GM21619 (cell line): ENCODE data around the gene PTPRD.

Experiments
- ATAC-seq: cut with Tn5 transposase; IDR thresholded peaks from one replicate; pipeline ENCODE4 v1.9.1; 2021; ENCODE audit not compliant: unreplicated experiment

Gene PTPRD

GRCh38 chr9:8670751-8671150 lies 1942.1 kb downstream of the PTPRD start:
- no peak for ATAC-seq

DNA sequence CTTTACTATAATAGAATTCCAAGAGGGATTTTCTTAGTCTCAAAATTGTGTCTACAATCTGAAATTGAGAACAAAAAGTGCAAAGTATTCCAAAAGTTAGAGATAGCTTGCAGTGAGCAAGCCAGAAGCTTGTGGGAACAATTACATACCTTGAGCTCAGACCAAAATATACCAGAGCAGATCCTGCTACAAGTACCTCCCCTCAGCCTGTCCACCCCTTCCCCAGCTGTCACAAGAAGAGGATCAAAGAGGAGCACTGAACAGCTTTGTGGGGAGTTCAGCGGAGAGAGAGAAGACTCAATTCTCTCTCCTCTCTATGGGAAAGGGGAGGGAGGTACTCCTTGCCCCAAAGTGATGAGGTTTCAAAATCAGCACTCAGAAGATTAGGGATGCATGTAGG lies 1944.1 kb downstream of the PTPRD start:
- ATAC-seq = no peak

DNA sequence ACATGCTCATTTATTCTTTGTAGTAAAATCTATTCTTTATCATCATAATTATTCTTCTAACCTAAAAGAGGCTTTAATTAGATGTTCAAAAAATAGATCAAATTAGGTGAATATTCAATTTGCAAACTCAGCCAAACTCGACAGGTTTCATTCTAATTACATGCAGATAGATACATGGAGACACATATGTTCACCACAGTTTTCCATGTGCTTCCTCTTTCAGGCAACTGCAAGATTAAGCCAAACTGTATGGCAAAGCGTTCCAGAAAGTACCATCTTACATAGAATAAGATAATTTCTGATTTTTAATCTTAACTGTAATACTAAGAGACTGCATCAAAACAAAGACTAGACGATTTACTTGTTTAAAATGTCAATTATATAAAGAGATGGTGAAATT lies 1944.6 kb downstream of the PTPRD start:
- no peak for ATAC-seq

DNA sequence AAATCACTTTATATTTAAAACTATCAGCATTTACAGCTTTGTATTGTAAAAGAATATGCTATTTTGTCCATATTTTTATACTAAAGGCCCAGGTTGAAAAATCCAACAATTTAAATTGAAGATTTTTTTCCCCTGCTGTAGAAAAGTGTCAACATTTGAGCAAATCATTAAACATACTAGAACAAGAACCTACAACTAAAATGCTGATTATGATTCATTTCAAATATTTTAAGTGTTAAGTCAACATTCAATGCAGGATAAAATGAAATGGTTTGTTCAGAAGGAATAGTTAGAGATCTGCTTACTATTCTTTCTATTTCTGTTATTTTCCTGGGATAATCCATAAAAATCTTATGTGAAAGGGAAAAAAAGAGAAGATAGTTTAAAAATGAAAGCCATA lies 1946.7 kb downstream of the PTPRD start:
- ATAC-seq = no peak

- ATAC-seq = no peak
Measured at GRCh38 chr9:8660383-8660782, 1952.4 kb downstream of the PTPRD start.

- no peak for ATAC-seq
Measured at GRCh38 chr9:8659108-8659507, 1953.7 kb downstream of the PTPRD start.

GRCh38 chr9:8655071-8655470 lies 1957.7 kb downstream of the PTPRD start:
- no peak for ATAC-seq

- no peak for ATAC-seq
Measured at GRCh38 chr9:8653855-8654254, 1958.9 kb downstream of the PTPRD start.

DNA sequence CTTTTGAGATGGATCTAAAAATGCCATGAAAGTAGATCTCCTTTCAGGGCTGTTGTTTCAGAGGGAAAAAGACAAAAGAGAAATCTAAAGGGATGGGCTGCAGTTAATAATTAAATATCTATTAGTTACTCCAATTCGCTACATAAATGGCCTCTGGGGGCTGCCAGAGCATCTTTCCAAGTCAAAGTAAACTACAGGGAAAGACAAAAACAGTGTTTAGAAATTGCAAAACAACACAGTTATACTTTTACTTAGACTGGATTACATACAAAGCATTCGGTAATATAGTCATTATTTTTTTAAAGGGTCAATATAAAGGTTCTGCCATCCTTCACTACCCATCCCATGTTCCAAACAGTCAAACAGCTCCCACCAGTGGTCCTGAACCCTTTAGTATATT lies 1959.7 kb downstream of the PTPRD start:
- no peak for ATAC-seq

DNA sequence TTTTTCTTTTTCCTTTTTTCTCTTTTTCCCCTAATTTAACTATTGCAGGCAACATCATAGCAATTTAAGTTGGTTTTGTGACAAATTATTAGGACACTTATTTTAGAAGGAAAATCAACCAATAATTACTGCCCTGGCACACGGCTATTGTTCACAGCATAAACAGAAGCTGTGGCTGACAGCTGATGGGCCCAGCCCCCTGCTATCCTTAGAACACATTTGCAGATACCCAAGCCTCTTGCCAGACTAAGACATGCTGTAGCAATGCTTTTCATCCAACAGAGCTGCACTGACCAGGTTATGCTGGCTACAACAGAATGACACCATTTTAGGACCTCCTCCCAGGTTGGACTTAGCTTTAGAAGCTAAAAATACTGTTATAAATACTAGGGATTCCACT lies 1960.5 kb downstream of the PTPRD start:
- ATAC-seq = no peak

GRCh38 chr9:8651846-8652215 lies 1961.0 kb downstream of the PTPRD start:
- ATAC-seq = no peak

- ATAC-seq = no peak
Measured at GRCh38 chr9:8651070-8651845, 1961.5 kb downstream of the PTPRD start.

DNA sequence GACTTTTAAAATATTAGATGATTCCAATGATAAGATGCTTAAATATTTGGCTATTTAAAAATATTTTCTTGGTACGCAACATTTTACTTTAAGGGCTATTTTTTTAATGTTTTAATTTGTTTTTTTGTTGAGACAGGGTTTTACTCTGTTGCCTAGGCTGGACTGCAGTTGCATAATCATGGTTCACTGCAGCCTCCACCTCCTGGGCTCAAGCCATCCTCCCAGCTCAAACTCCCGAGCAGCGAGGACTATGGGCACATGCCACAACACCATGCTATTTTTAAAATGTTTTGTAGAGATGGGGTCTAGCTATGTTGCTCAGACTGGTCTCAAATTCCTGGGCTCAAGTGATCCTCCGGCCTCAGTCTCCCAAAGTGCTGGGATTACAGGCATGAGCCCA lies 1963.0 kb downstream of the PTPRD start:
- no peak for ATAC-seq

DNA sequence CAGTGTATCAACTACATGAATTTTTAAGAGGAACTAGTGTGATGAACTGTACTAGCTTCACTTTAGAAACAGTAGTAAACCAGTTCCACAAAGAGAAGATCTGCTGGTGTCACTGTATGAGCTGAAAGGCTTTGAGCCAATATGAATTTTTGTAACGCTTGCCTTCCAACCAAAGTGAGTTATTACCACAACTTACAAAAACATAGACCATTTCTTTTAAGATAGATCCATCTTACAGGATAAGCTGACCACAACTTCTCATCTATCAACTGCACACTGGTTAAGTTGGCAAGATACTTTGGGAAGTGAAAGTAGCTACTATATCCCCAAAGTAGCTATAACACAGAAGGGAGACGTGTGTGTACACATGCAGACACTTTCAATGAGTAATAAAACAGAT lies 1963.6 kb downstream of the PTPRD start:
- no peak for ATAC-seq

DNA sequence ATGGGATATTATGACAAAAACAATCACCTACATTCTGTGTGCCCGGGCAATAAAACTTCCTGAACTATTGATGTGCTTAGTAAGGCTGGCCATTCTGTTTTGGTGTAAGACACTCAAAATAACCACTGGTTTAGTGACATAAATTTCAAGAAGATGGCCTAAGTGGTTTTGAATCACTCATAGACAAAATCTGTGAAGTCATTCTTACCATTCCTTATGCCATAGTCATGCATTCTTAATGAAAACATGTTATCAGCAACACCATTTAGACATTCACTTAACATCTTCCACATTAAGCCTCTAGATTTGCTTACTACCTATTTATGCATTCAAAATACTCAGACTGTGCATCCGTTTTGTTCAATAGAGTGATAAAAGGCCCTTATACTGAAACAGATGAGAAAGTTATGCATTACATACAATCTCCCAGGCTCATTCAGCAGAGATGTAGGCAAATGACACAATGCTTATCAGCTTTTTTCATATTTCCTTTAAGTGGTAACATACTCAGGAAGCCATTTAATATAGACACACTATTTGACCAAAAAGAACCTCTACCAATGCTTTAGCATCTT lies 1964.4 kb downstream of the PTPRD start:
- ATAC-seq = no peak

GRCh38 chr9:8647824-8648223 lies 1965.0 kb downstream of the PTPRD start:
- ATAC-seq = no peak

- ATAC-seq = no peak
Measured at GRCh38 chr9:8644571-8644970, 1968.2 kb downstream of the PTPRD start.

DNA sequence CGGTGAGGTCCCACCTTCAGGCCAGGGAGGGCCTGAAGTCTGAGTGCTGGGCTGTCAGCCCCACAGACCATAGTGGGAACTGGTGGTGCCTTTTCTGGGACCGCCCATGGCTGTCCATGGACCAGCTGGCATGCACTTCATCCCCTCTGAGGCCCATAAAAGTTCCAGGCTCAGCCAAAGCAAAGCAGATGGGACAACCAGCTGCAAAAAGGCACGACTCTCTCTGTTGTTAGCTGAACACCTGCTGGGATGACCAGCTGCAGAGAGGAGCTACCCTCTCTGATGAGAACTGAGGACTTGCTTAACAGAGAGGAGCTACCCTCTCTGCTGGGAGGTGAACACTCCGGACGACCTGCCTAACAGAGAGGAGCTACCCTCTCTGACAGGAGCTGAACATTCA lies 1968.9 kb downstream of the PTPRD start:
- no peak for ATAC-seq

DNA sequence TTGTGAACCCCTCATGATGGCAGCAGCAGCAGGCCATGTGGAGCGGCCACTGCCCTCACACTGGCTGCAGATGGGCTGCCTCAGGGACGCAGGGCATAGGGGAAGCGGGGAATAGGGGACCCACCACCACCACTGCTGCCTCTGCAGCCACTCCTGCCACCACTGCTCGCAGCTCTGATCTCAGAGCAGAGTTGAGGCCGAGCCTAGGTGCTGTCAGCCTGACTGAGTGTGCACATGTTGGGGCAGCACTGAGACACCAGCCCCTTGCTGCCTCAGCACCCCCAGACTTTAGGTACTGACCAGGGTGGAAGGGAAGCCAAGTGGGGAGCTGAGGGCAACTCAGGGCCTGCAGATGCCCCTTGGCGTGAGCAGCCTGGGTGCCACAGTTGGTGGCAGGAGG lies 1969.3 kb downstream of the PTPRD start:
- no peak for ATAC-seq

- ATAC-seq = no peak
Measured at GRCh38 chr9:8640761-8641160, 1972.0 kb downstream of the PTPRD start.

DNA sequence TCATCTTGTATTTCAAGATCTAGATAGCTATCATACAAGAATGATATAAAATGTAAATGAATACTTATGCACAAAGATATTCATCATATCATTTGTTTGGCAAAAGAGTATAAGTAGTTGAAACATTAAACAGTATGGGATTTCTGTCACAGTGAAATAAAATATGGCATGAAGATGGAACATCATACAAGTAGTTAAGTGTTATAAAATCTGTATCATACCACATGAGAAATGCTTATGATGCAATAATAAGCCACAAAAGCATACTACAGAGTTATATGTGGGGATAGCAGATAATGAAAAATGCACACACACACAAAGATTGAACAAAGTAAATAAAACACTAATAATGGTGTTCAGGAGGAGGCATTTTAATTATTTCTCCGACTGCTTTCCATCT lies 1975.2 kb downstream of the PTPRD start:
- no peak for ATAC-seq

DNA sequence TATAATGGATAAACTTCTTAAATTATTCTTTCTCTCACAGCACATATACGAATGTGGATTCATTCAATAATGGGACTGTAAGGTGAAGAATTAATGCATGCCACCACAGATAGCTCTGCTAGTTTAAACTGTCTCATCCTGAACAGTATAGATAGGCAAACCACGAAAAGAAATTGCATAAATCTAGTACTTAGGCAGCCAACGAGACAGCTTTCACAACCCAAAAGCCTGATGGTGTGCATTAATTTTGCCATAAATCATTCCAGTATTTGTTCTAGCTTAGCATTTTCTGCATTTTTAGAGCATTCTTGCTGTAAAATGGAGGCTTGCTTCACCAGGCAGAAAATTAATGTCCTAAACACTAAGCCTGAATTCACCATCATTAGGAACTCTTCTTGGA lies 1979.0 kb downstream of the PTPRD start:
- ATAC-seq = no peak

- ATAC-seq = no peak
Measured at GRCh38 chr9:8632493-8632892, 1980.3 kb downstream of the PTPRD start.
